AG20443 (cell line): Measurements from ENCODE around the gene RFX5.

Experiments
- DNase-seq: peaks from one replicate; pipeline ENCODE4 v3.0.0; 2012; ENCODE audit warnings: low spot score, mixed read lengths

The RFX5 gene

DNA sequence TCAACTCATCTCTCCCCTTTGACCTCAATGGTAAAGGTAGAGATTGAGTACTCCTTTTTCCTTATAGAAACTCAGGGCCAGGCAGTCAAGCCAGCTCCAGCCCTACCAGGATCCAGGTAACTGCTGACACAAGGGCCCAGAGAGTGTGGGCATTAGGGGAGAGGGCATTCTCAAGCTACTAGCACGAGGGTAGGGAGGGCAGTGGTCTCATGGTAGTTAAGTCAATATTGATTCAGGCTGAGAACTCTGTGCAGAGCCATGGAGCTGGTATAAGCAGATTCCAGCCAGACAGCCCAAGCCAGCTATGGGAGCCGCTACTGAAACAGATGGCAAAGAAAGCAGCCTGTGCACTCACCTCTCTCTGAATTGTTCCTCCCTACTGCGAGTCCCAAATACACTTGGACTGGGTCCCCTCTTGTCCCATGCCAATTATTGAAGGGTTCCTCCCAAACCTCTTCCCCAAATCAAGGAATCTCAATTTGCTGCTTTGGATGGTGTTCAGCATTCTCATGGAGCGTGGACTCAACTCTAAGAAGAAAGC lies 22.6 kb downstream of the RFX5 start:
- DNase-seq, result no peak

DNA sequence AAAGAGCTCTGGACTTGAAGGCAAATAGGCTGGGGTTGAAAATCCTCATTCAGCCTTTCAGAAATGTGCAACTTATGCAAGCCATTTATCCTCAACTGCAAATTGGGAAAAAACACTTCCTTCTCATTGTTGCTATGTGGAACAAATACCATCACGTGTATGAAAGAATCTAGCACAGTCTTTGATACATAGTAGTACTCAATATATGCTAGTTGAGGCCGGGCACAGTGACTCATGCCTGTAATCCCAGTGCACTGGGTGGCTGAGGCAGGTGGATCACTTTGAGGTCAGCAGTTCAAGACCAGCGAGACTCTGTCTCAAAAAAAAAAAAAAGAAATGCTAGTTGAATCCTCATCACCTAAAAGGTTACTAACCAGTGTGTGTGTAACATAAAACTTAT lies 28.1 kb downstream of the RFX5 start:
- no peak for DNase-seq

DNA sequence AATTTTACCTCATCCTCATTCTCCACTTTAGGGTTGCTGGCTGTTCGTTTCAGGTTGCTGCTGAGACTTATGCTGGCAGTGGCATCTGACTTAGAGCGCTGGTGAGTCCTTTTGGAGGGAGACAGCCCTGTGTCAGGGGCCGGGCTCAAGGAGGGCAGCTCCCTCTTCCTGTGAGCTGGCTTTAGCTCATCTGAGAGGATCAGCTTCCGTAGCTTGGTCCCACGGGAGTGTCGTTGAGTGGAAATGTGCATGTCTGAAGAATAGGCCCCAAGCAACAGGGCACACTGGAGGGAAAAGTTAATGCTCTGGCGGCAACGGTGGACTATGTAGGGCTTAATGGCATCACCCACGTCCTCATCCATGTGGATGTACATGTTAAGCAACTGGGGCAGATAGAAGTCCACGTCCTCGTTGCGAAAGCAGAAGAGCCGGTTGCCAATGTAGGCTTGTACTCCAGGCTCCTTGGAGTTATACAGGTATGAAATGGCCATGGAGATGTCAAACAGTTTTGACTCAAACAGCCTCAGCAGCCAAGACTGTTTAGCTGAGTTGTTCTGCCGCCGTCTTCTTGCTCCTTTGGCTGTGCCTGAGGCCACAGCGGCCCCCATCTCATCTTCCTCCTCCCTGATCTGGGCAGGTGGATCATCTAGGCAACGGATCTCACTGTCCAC lies 31.4 kb downstream of the RFX5 start:
- no peak for DNase-seq

DNA sequence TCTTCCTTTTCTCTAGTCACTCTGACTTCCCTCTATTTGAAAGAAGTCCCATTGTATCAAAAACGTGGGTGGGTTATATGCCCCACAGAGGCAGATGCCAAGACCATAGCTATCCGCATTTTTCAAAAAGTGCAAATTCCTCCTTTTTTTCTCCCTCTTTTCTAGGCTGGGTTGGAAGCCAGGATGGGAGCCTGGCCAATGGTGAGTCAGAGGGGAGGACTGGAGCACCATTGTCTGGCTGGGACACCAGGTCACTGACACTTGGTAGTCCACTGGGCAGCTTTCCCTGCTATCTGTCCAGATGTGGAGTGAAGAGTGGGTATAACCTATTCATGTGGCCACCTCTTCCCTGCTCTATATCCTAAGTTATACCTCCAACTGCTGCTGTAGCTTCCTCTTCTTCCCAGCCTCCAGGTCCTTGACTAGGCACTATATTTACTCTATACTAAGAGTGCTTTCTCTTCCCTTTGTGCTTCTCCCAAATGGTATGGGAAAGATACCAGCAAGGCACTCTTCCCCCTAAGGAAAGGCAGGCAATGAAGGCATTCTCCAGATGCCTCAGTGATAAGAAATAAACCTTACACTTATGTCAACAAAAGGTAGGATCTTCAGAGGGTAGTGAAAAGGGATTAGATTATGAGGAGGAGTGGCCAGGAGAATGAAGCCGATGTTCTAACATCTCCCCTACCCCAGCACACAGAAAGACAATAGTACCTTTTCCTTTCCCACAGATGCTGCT lies 32.7 kb downstream of the RFX5 start:
- DNase-seq, result peak; percentile 92

DNA sequence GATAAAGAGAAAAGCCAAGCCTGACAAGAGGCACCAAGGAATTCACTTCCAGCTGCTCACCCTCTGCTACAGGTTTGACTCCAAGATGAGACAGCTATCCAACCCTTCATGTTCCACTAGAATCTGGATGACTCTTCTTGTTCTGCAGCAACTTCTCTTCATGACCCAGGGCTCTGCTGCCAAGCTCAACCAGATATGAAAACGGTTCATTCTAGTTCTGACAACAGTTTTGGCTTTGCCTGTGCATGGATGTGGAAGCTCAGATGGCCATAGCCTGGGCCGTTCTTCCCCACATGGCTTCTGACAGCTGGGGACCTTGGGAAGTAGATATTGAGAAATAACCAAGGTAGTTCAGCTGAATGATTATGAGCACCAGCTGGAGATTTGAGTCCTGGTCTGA lies 33.6 kb downstream of the RFX5 start:
- DNase-seq, result no peak

DNA sequence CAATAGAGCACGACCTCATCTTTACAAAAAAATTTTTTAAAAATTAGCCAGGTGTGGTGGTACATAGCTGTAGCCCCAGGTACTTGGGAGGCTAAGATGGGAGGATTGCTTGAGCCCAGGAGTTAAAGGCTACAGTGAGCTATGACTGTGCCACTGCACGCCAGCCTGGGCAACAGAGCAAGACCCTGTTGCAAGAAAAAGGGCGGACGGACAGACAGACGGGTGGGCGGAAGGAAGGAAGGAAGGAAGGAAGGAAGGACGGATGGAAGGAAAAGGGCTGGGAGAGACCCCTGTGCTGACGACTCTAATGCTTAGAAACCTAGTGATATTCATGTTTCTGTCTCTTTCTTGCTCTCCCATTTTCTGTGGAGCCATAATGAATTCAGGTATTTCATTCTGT lies 34.2 kb downstream of the RFX5 start:
- DNase-seq, result no peak

DNA sequence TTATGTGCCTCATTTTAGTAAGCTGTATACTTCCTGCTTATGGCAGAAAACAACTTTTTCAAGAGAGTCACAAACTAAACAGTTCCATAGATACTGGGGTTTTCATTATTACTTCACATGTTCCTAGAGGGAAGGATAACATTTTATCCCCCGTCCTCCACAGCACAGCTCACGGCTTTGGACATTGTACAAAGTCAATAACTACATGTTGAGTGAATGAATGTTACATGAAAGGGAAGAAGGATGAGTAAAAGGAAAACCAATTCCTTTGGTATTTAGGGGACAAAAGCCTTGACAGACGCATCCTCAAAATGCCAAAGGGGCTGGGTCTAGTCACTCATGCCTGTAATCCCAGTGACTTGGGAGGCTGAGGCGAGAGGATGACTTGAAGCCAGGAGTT lies 34.6 kb downstream of the RFX5 start:
- DNase-seq, result no peak

DNA sequence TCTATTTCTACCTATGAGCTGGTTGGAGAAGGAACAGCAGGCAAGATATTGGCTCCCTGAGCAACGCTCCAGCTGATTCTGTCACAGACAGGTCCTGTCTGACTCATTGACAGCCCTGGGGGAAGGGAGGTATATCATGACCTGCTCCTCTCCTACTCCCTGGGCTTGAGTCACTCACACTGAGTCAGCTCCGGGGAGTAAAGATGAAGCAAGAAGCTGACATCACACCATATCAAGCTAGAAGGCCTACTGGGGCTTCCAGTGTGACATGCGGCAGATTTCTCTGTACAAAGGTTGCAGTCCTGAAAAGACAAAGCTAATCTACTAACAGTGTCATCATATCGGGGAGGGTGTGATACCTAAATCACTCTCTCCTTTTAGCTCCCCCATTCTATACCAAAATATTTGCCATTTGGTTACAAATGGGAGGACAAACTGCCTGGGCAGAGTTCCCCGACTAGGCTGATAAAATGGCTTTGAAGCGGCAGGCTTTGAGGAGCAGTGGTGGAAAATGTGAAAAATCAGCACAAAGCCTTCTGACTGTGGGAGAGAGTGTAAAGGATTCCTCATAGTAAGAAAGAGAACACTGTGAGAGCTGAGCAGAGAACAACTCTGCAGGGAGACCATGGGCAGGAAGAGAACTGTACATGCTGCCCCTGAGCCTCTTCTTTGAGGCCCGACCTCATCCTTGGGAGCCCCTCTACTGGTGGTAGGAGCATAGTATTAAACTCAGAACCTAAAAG lies 35.3 kb downstream of the RFX5 start:
- peak; percentile 95 for DNase-seq

DNA sequence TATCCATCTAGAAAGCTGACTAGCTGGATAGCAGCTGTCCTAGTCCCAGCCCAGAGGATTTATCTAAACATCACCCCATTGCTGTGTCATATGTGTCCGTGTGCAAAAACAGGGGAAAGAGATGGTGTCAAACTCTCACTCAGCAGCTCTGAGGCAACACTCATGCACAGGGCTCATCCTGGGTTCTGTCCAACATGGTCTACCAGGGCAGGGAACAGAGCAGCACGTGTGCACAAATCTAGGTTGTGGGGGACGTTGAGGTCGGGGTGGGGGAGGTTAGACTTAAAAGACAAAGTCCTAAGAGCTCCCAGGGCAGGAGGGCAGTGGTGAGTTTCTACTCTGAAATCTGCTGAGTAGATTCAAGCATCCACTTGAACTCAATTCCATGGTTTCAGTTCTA lies 36.0 kb downstream of the RFX5 start:
- no peak for DNase-seq

DNA sequence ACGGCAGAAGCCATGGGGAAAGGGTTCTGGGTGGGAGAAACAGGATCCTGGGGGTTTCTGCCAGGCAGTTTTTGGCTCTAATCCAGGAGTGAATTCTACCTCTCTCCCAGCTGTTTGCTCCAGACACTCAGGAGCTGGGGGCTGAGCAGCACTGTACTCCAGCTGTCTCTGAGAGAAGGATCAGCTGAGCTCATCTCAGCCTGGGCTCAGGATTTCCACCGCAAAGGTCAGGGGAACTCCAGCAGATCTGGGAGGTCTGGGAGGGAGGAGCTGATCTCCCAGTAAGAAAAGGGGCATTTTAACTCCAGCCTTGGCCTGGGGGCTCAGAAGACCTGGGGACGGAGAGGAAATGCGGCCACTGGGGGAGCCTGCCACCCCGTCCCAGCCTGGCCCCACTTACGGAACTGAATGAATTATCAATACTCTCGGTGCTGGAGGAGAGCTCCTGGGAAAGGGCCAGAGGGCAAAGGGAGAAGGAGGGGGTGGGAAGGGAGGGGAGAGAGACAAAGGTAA lies 37.2 kb downstream of the RFX5 start:
- no peak for DNase-seq

DNA sequence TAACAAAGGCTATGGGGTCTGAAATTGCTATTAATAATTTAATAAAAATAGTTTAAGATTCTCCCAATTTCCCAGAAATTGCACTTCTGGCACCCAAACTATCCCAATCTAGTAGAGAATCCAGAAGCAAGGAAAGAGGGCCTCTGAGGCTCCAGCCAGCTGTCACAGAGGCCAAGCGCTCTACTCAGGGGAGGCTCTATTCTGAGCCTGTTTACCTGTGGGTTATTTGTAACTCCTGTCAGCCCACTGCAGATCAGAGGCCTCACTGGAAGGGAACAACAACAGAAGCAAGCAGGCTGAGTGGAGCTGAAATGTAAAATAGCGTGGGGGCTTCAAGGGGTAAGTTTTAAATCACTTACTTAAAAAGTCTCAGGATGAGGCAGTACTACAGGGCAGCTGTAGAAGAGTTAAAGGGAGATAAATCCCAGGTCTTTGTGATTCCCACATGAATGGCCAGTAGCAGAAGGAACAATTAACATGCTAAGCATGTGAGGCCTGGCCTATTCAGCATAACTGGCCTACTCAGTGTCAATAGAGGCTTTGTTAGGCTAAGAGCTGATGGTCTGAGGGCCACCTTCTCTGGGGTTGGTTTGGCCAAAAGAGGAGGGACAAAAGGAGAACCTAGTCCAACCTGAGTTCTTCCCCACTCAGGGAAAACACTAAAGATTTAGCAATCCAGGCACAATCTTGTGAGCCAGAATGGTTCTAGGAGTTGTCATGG lies 52.1 kb downstream of the RFX5 start:
- DNase-seq, result no peak

DNA sequence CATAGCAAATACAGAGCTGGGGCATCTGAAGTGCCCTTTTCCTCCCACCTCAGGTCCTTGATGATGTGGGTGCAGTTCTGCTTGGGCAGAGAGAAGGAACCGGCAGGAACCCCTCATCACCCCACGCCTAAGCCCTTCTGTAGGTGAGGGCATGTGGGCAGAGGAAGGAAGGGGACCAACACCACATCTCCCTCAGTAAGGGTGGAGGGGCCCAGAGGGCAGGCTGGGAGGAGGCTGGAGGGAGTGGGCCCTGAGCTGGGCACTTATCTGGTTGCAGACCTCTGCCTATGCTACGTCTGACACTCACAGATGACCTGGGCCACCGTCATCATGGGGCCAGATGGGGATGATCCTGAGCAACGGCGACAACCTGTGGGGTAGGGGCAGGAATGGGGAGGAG lies 54.0 kb downstream of the RFX5 start:
- no peak for DNase-seq

DNA sequence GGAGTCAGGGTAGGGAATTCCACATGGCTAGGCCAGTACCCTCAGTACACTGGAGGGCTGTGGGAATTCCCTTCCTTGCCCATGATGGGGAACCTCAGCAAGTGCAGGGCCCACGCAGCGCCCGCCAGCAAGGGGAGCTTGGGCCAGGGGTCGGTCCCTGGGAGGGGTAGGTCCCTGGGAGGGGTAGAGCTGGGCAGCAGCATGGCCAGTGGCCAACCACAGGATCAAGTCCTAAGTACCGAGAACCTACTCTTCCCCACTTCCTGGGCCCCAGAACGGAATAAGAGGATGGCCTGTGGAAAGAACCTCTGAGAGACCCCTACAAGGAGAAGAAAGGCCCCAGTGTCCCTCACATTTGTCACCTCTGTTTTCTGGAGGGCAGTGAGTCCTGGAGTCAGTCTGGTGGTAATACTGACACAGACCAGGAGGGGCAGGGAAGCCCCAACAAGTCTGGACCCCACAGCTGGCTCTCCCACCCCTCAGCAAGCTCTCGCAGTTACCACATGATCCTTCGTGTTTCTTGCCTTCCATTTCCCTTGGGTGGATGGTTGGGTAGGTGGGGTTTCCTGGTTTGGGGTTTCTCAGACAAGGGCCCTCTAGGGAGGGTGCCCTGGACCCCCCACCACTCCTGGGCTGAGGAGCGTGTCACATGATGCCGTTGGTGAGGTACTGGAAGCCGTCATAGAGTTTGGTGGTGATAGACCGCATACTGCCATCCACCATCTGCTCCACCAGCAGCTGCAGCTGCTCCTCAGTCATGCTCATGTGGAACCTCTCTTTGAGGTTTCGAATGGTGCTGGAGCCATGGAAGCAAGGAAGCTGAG lies 54.6 kb downstream of the RFX5 start:
- no peak for DNase-seq

DNA sequence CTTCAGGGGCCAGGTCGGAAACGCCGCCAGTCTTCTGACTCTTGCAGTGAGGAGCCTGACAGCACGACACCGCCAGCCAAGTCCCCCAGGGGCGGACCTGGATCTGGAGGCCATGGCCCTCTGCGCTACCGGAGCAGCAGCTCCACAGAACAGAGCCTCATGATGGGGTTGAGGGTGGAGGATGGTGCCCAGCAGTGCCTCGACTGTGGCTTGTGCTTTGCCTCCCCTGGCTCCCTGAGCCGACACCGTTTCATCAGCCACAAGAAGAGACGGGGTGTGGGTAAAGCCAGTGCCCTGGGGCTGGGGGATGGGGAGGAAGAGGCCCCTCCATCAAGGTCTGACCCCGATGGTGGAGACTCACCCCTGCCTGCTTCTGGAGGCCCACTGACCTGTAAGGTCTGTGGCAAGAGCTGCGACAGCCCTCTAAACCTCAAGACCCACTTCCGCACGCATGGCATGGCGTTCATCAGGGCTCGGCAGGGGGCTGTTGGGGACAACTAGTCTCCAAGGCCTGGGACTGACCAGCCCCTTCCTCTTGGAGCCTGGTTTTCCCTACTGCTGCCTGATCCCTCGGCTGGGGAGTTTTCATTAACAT lies 56.2 kb downstream of the RFX5 start:
- no peak for DNase-seq
